Amygdala (tissue), 56 donors: Measurements from ENCODE around the gene CTSA.
"Not testable (repeated sequence)": the region's sequence is repeated elsewhere in the genome, so short reads cannot be mapped to it uniquely, and the experiment has no call there.

Experiments
- DNase-seq, 56 donors: peaks; one replicate each; lab custom pipeline; 2025; lab: John Stamatoyannopoulos, UW

The CTSA gene

GRCh38 chr20:45911486-45912343 is 20.6 kb downstream of the CTSA start, which contains the start of gene PLTP:
Gene PLTP (minus strand): TSS chr20:45912155. CDS start chr20:45911452, 703 bp downstream.
- DNase-seq = peak in 50 of 56 donors; percentile 9 to 84 (median 58)

GRCh38 chr20:45912344-45912682 is 21.2 kb downstream of the CTSA start:
- DNase-seq = no peak

- no peak for DNase-seq
Observed at GRCh38 chr20:45913116-45913515, 22.0 kb downstream of the CTSA start.

- DNase-seq = peak in 11 of 56 donors; percentile 9 to 46 (median 17)
Observed at GRCh38 chr20:45917790-45918141, 26.6 kb downstream of the CTSA start.

- DNase-seq = peak in 2 of 56 donors; percentile 15 to 17
Observed at GRCh38 chr20:45918182-45918737, 27.1 kb downstream of the CTSA start.

- no peak for DNase-seq
Observed at GRCh38 chr20:45918779-45919537, 27.8 kb downstream of the CTSA start.

GRCh38 chr20:45919542-45920399 is 28.6 kb downstream of the CTSA start:
- no peak for DNase-seq

- no peak for DNase-seq
Observed at GRCh38 chr20:45920462-45921336, 29.6 kb downstream of the CTSA start.

GRCh38 chr20:45921337-45922189 is 30.4 kb downstream of the CTSA start:
- no peak for DNase-seq

GRCh38 chr20:45924391-45925261 is 33.5 kb downstream of the CTSA start:
- DNase-seq = peak in 8 of 56 donors; percentile 6 to 31 (median 12)

GRCh38 chr20:45925821-45926506 is 34.8 kb downstream of the CTSA start:
- no peak for DNase-seq

GRCh38 chr20:45926731-45927070 is 35.6 kb downstream of the CTSA start:
- DNase-seq = no peak

- no peak for DNase-seq
Observed at GRCh38 chr20:45927071-45927878, 36.1 kb downstream of the CTSA start.

GRCh38 chr20:45931680-45932079 is 40.5 kb downstream of the CTSA start:
- not testable (repeated sequence) for DNase-seq

- DNase-seq = peak in 52 of 56 donors; percentile 12 to 81 (median 61)
Observed at GRCh38 chr20:45933266-45934045, 42.3 kb downstream of the CTSA start.
